ENCODE data around the gene LLGL2.
A peak's percentile ranks its signal among the peaks of the same experiment; 100 is the strongest.
"Not testable (repeated sequence)": the region's sequence is repeated elsewhere in the genome, so short reads cannot be mapped to it uniquely, and the experiment has no call there.

The LLGL2 gene

DNA sequence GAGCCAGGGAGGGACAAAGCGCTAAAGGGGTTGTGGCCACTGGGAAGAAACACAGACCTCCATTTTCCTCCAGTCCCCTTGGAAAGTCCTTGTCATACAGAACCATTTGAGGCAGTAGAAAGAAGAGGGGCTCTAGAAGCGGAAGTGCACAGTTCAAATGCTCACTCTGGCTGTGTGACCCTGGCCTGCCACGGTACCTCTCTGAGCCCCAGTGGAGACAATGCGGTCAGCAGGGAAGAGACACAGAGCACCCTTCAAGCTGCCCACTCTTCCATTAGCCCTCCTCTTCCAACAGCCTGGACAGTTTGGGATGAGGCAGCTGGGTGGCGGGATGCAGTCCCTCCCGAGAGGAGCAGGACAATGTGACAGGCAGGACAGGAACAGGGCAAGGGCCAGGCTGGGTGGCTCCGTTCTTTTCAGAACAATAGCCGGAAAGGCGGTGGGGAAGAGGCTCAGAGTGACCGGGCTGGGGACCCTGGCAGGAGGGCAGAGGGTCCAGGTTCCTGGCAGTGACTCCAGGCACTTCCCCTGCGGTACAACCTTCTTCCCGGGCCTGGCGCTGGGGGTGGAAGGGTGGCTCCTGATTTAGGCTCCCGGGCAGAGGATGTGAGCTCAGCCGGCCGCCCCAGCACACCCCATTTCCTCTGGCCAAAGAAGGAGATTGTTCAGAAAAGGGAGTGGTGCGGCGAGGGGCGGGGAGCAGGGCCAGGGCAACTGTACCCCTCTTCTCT is 15.8 kb upstream of the LLGL2 start:
- no peak for DNase-seq

DNA sequence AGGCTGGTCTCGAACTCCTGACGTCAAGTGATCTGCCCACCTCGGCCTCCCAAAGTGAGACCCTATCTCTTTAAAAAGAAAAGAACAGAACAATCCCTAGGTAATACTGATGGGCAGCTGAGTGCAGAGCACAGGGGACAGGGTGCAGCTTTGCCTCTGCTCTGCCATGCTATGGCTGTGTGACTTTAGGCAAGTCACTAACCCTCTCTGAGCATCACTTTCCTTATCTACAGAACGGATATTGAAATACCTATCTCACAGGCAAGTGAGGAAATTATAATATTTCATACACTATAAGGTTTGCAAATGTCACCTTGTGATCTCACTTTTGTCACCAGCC is 14.3 kb upstream of the LLGL2 start:
- no peak for DNase-seq

DNA sequence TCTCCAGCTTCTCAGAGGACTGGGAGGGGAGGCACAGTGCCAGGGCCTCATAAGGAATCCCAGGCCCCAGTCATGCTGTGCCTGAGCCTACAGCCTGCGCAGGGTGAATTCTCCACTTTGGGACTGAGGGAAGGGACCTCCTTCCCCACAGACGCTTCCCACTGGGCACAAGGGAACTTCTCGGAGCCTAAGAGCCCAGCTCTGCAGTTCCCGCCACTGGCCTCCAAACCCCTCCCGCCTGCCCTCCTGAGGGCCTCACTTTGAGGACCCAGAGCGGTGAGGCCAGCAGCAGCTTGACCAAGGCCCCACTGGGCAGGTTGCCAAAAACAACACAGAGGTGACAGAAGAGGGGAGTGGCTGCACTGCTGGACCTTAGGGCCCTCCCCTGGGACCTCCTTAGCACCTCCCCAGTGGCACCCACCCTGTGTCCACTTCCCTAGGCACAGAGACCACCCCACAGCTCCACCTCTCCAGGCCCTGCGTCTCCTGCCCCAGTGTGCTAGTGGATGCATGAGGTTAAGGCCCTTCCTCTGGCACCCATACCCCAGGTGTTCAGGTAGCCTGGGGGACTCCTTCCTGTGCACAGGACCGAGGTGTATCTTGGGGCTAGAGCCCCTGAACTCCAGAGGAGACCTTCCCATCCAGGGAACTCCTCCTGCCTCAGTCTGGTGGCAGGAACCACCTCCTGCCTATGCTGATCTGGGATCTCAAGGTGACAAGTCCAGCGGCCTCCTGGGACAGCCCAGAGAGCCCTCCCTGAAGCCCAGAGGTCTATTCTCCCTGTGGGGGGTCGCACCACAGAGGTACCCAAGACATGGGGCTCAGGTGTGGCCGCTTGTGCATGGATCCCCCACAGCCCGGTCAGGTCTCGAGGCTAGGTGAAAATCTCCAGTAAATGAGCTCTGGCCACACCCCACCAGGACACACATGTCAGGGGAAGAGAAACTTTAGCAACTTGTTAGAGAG is 13.6 kb upstream of the LLGL2 start:
- DNase-seq, result peak; percentile 36

DNA sequence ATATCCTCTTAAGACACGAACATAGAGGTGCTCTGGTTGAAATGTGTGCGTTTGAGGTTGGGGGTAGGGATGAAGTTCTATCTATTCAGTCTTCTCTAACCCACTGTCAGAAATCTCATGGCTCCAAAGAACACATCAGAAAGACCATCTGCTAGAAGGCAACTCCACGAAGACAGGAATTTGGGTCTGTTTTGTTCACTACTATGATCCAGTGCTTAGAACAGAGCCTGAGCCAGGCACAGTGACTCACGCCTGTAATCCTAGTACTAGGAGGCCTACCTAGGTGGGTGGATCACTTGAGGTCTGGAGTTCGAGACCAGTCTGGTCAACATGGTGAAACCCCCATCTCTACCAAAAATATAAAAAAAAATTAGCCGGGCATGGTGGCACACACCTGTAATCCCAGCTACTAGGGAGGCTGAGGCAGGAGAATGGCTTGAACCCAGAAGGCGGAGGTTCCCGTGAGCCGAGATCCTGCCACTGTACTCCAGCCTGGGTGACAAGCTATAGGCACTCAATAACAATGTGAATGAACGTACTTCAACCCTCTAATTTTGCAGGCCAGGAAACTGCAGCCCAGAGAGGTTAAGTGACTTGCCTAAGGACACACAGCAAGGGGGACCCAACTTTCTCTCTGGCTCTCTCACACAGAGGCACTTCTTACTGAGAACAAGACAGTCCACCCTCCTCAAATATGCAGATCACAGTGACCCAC is 12.4 kb upstream of the LLGL2 start:
- no peak for DNase-seq

DNA sequence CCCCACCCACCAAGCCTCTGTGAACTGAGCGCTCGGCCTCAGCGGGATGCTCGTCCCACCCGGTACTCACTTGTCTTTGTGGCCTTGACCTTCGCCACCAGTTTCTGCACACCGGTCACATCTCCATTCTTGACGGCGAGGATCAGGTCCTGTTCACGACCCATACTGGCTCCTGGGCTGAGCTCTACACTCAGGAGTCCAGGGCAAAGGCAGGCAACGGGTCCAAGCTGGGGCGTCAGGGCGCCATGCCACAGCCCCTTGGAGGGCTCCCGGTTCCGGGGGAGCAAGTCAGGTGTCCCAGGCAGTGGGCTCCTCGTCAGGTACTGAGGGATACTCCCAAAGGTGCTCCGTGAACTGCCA is 11.9 kb upstream of the LLGL2 start:
- no peak for DNase-seq

DNA sequence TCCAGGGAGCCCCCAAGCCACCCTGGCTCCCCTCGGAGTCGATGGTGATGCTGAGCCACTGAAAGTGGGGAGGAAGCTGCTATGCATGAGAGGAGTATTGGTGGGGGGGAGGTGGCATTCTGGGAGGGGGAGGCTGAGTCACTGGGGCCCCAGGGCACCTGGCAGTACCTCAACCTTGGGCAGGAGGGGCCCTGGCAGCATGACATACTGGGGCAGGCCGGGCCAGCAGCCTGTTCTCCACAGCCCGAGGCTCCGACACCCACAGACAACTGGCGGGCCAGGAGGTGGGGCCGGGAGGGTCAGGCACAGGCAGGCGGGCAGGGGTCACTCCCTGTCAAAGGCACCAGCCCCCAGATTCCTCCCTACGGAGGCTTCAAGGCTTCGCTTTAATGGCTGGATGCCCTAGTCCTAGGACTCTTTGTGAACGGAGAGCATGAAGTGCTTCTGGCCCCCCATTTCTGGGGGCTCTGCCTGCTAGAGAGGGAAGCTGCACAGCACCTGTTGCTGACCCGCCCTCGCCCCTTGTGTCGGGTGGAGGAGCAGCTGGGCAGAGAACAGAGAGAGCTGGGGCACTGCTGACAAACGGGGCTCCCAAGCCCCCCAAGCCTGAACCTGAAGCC is 11.1 kb upstream of the LLGL2 start:
- DNase-seq, result no peak

DNA sequence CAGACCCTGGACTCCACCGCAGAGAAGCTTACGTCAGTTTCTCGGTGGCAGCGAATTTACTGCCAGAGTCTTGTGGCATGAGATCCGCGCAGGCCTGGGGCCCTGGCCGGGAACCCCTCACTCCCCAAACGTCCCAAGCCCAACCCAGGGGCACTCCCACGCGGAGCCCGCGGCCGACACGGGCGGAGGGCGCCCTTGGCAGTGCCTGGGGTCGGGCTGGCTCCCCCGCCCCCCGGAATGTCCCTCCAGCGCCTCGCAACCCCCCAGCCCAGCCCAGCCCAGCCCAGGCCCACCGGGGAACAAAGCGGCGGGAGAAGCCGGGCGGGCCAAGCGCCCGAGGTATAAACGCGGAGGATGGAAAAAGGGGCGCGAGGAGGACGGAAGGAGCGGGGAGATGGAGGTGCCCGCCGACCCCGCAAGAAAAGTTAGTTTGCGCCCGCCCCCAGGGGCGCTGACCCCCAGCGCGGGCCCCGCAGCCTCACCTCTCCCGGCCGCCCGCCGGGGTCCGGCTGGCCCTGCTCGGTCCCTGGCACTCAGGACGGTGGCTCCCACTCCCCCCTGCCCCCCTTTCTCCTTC is 10.5 kb upstream of the LLGL2 start:
- DNase-seq, result no peak

DNA sequence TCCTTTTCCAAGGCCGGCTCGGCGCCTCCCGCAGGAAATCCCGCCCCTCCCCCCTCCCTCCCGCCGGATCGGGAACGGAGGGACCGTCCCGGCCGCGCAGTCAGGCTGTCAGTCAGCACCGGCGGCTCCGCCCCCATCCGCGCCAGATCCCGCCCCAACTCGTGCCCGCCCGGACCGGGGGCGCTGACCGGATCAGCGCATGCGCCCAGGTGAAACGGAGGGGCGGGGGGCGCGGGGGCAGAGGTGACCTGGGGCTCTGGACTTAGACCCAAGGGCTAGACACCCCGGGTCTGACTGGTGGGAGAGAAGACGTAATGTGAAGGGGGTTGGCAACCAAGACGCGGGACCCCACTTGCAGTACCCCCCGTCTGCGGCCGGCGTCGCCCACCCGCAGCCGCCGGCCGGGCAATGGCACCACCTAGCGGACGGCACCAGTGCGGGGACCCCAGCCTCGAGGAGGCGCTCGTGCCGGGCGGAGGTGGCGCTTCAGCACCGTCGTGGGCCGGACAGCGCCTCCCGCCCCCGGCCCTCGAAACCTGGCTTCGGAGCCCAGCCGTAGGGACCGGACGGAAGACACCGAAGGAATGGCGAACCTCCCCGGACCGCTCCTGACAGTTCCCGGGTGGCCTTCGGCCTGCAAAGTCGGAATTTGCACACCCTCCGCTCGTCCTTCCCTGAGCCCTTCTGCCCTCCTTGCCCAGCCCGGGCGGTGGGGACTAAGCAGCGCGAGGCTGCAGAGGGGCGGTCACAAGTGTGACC is 9.8 kb upstream of the LLGL2 start, which contains the start of gene CASKIN2:
Gene CASKIN2 (minus strand): TSS at position 42 of the 759 bp plus-strand sequence. CDS start 1,733 bp downstream, outside the sequence.
- peak; percentile 97 for DNase-seq

DNA sequence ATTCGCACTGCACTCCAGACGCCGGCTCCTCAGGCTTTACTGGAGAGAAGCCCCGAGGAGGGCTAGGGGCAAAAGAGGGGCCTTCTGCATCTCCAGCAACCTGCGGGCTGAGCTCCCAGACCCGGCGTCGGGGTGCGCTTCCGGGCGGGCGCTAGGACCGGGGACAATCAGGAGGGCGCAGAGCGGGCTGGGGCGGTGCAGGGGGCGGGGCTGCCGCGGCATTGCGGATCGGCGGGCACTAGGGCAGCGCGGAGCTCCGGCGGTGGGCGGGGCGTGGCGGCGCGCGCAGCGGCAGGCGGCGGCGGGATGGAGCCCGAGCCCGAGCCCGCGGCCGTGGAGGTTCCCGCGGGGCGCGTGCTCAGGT is 9.3 kb upstream of the LLGL2 start, which contains the start of gene TSEN54:
Gene TSEN54 (plus strand): TSS at position 274 of the 364 bp plus-strand sequence. CDS start 33 bp downstream, at position 307.
- DNase-seq, result peak; percentile 96

DNA sequence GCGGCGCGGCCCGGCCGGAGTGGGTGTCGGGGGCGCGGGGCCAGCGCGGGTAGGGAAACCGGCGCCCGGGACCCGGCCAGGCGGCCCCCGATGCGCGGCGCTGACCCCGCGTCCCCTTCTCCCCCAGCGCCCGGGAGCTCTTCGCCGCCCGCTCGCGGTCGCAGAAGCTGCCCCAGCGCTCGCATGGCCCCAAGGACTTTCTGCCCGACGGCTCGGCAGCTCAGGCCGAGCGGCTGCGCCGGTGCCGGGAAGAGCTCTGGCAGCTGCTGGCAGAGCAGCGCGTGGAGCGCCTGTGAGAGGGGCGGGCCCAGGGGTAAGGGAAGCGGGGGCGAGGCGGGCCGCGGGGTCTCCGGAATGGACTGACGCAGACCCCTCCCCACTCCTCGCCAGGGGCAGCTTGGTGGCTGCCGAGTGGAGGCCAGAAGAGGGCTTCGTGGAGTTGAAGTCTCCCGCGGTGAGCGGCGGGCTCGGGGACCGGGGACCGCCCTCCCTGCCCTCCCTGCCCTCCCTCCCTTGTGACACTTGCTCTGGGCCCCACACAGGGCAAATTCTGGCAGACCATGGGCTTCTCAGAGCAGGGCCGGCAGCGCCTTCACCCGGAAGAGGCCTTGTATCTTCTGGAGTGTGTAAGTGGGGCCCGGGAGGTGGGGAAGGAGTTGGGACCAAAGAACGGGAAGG is 8.7 kb upstream of the LLGL2 start:
- DNase-seq, result no peak

DNA sequence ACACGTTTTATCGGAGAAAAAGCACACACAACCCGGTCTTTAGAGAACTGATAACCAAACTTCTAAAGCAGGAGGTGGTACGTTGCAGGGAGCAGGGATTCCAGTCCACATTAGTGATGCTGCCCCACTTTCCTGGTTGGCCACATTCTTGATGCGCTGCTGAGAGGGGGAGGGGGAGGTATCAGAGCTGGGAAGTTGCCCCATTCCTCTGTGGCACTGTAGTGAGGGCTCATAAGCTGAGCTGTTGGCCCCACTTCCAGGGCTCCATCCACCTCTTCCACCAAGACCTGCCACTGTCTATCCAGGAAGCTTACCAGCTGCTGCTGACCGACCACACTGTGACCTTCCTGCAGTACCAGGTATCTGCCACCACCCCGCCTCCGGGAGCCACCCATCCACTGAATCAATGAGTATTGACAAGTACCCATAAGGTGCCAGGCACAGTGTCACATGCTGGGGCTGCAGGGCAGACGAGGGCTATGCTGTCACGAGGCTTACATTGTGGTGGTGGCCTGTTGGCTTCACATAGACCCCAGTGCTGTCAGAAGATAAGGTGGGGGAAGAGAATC is 8.1 kb upstream of the LLGL2 start:
- no peak for DNase-seq

DNA sequence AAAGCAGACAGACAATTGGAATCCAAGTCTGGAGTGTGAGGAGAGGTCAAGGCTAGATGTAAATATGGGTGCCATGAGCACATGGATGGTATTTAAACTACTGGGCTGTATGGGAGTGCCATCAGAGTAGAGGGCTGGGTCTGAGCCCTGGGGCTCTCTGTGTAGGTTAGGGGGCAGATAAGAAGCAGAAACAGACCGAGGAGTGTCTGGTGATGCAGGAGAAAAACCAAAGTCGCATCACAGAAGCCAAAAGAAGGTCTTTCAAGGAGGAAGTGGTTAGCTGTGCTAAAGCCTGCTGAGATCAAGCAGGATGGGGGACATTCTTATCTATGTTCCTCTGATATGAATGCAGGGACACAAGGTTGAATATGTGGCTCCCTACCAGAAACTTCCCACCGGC is 7.3 kb upstream of the LLGL2 start:
- no peak for DNase-seq

DNA sequence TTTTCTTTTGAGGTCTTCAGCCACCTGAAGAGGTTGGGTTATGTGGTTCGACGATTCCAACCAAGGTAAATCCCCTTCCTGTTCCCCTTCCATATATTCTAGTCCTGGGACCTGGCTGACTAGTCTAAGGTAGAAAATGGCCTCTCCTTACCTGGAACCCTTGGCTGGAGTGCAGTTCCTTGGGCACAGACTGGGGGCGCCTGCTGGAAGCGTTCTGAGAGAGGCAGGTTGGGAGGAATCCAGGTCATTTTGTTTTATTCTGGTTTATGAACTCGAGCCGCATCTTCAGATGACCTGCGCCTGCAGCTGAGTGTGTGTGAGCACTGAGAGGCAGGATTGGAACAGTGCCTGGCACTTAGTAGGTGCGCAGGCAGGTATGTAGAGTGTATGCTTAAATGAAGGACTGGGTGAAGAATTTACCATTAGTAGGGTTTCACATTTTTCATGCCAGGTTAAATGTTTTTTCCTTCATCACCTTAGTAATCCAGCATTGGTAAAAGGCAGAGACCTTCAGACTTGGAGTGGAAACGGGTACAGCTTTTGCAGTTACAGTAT is 6.4 kb upstream of the LLGL2 start:
- no peak for DNase-seq

DNA sequence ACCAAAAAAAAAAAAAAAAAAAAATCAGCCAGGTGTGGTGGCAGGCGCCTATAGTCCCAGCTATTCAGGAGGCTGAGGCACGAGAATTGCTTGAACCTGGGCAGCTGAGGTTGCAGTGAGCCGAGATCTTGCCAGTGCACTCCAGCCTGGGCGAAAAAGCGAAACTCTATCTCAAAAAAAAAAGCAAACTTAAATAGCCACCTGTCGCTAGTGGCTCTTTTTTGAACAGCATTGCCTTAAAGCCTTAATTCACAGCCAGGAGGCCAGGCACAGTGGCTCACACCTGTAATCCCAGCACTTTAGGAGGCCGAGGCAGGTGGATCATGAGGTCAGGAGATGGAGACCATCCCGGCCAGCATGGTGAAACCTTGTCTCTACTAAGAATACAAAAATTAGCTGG is 5.1 kb upstream of the LLGL2 start:
- DNase-seq, result not testable (repeated sequence)

DNA sequence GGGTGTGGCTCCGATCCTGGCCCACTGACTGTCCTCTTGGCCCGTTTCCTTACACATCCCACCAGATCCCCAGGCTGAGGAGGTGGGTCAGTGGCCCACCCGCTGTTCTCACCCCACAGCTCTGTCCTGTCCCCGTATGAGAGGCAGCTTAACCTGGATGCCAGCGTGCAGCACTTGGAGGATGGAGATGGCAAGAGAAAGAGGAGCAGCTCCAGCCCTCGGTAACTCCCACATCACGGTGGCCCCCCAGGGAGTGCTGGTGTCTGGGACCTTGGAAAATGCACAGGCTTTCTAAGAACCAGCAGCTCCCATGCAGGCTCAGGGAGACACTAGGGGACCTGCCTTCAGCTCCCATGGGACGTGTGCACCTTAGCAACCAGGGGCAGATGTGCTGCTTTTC is 4.2 kb upstream of the LLGL2 start:
- DNase-seq, result no peak

DNA sequence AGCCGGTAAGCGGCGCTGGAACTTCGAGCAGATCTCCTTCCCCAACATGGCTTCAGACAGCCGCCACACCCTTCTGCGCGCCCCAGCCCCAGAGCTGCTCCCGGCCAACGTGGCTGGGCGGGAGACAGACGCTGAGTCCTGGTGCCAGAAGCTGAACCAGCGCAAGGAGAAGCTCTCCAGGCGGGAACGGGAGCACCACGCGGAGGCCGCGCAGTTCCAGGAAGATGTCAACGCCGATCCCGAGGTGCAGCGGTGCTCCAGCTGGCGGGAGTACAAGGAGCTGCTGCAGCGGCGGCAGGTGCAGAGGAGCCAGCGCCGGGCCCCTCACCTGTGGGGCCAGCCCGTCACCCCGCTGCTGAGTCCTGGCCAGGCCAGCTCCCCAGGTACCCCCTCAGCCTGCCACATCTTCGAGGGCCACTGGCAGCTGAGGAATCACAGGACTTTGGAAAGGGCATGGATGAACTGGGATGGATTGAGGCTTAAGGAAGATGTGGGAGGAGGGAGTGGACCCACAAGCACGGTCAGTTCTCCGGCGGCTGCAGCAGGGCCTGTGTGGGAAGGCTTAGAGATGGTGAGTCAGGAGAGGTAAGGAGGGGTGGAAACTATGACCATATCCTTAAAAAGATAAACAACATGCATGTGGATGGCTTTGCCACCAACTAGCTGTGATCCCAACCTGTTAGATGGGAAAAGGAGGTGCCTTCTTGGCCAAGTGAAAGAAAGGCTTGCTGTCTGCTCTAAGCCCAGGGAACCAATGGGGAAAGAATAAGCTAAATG is 3.4 kb upstream of the LLGL2 start:
- no peak for DNase-seq

DNA sequence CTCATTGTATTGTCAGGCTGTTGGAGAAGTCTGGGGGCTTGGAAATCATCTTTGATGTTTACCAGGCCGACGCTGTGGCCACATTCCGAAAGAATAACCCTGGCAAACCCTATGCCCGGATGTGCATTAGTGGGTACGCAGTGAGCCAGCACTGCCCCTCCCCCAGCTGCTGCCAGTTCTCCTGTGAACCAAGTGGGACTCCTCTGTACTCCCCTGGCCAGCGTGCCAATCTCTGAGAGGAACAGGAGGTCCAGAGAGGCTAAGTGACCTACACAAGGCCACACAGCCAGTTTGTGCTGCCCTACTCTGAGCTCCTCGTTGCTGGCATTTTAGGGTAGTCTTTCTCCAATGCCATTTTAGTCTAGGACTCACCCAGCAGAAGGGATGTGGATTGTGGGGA is 1.9 kb upstream of the LLGL2 start:
- no peak for DNase-seq

DNA sequence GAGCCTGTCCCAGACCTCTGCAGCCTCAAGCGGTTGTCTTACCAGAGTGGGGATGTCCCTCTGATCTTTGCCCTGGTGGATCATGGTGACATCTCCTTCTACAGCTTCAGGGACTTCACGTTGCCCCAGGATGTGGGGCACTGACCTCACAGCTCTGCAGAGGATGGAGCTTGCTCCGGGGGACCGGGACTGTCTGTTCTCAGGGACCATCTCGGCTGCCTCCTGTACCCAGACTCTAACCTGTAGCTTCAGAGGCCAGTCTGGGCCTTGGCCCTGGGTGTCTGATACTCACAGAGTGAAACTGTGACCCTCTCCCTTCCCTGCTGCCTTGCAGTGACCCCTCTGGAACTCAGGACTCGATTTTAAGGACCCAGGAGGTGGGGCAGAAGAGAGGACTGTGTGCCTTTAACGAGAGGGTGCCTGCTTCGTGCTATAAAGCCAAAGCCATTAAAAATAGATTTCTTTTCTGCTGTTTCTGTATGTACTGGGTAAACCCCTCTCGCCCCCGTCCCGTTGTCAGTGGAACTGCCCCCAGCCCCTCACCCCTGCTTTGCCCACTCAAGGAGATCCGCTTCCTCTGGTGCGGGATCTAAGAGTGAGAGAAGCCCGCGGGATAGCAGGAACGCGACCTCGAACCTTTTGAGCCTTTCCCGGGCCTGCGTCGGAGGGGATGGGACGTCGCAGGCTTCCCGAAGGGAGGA is 1.1 kb upstream of the LLGL2 start:
- no peak for DNase-seq

Measured in NCI-H774 (cell line).